ENCODE results near the gene SLC24A3. TPM values are rescaled to one million over a fixed set of nuclear protein-coding genes. Genes with fewer than 3 reads are reported as not detected.
A peak's percentile ranks its signal among the peaks of the same experiment; 100 is the strongest.

Gene SLC24A3
- total and polyA plus RNA-seq, 2 of the 13 experiments (the other 11 are each of a cell fraction or from before 2014, with no cell fraction given) = not detected

DNA sequence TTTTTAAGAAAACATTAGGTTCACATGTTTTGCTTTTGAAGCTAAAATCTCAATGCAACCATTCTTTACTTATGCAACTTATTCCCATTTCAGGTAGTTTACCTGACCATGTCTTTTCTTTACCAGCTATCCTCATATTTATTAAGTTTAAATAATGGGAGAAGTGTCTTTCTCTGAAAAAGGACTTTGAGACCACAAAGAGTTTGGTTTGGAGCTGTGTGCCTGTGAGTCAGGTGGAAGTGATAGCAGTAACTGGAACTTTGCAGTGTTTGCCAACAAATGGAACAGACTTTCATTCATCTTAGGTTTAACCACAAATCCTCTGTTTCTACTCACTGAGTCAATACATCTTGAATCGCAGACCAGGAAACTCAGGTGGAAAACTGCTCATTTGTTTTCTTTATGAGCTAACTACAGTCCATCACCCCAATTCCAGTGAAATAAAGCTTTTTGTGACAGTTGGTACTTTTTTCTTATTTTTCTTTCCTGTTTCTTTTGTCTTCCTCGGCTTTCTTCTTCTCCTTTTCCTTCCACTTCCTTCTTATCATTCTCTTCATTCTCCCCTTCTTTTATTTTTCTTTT is 397.3 kb downstream of the SLC24A3 start (continued):
- TF ChIP-seq BRCA1 (CRISPR knock-in tag; IDR thresholded peaks at IDR 0.05) (no peak), FUBP1 (CRISPR knock-in tag; IDR thresholded peaks at IDR 0.05; ENCODE audit: borderline replicate concordance) (no peak), ZFAT (CRISPR knock-in tag; conservative IDR thresholded peaks at IDR 0.05) (no peak), ZNF432 (CRISPR knock-in tag; IDR thresholded peaks at IDR 0.05; ENCODE audit: borderline replicate concordance) (no peak), KMT2A (CRISPR knock-in tag; IDR thresholded peaks at IDR 0.05) (no peak), TEAD2 (CRISPR knock-in tag; IDR thresholded peaks at IDR 0.05) (no peak), REPIN1 (CRISPR knock-in tag; IDR thresholded peaks at IDR 0.05; ENCODE audit: borderline replicate concordance, low read depth) (no peak), ZNF331 (CRISPR knock-in tag; IDR thresholded peaks at IDR 0.05) (peak; percentile 87), NCOA1 (CRISPR knock-in tag; IDR thresholded peaks at IDR 0.05) (no peak), ZNF550 (CRISPR knock-in tag; IDR thresholded peaks at IDR 0.05; ENCODE audit: borderline replicate concordance) (no peak), ZNF629 (CRISPR knock-in tag; conservative IDR thresholded peaks at IDR 0.05) (no peak; the same call in 1 of the 2 replicates), ZNF10 (CRISPR knock-in tag; IDR thresholded peaks at IDR 0.05; ENCODE audit: borderline replicate concordance, low read depth) (no peak), SMAD9 (CRISPR knock-in tag; IDR thresholded peaks at IDR 0.05) (no peak), ARNT2 (CRISPR knock-in tag; IDR thresholded peaks at IDR 0.05; ENCODE audit: low read depth) (no peak), ARID5B (CRISPR knock-in tag; IDR thresholded peaks at IDR 0.05) (peak; percentile 96), RARA (CRISPR knock-in tag; IDR thresholded peaks at IDR 0.05) (peak; percentile 56), SETDB1 (CRISPR knock-in tag; IDR thresholded peaks at IDR 0.05; ENCODE audit: borderline replicate concordance) (no peak), GABPA (IDR thresholded peaks at IDR 0.05; ENCODE audit: low read depth, low read length) (no peak), GABPA (CRISPR knock-in tag; IDR thresholded peaks at IDR 0.05; ENCODE audit: low read depth) (no peak), KAT2B (IDR thresholded peaks at IDR 0.05; ENCODE audit: borderline replicate concordance, low read depth, low read length) (no peak), PBX3 (CRISPR knock-in tag; IDR thresholded peaks at IDR 0.05; ENCODE audit: borderline replicate concordance) (no peak), MATR3 (CRISPR knock-in tag; IDR thresholded peaks at IDR 0.05) (no peak), ZNF577 (CRISPR knock-in tag; IDR thresholded peaks at IDR 0.05; ENCODE audit: borderline replicate concordance, low read depth) (no peak)
- TF ChIP-seq, protein P1, sequence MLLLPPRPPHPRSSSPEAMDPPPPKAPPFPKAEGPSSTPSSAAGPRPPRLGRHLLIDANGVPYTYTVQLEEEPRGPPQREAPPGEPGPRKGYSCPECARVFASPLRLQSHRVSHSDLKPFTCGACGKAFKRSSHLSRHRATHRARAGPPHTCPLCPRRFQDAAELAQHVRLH (CRISPR knock-in tag; IDR thresholded peaks at IDR 0.05; ENCODE audit: borderline replicate concordance, low read depth) = 0 out of 2 replicates have a peak, but pooled peaks have one; percentile 29
